T-helper 1 cell (primary cell): ENCODE data around the gene IP6K3.

Experiments
- DNase-seq, 5 donors: peaks; one replicate each; pipeline ENCODE4 v3.0.0-alpha.2; 2012 to 2020
- total RNA-seq, 4 donors: gene quantifications; one replicate each; lab custom pipeline; 2026; lab: John Stamatoyannopoulos, UW

IP6K3 gene, protein sequence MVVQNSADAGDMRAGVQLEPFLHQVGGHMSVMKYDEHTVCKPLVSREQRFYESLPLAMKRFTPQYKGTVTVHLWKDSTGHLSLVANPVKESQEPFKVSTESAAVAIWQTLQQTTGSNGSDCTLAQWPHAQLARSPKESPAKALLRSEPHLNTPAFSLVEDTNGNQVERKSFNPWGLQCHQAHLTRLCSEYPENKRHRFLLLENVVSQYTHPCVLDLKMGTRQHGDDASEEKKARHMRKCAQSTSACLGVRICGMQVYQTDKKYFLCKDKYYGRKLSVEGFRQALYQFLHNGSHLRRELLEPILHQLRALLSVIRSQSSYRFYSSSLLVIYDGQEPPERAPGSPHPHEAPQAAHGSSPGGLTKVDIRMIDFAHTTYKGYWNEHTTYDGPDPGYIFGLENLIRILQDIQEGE
- 0 reads per million in 4 donors for total RNA-seq

DNA sequence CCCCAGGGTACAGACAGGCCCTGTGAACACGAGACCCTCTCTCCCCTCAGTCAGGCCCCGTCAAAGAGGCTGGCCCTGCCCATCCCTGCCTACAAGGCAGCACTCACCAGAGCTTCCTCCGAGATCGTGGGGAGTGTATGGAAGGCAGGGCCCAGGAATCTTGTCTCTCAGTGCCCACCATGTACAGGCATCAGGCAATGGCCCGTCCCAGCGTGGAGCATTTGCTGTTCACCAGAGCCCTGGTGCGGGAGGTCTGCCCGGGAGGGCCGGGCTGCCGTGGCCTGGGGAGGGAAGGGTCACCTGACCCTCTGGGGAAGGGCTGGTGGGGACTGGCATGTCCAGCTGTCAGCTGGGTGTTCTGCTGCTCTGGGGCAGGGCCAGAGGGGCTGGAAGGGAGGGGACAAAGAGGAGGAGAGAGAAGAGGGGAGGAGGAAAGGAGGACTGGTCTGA lies at the start of gene IP6K3:
TSS of gene IP6K3 (minus strand) at position 255 of the 450 bp plus-strand sequence. CDS start 11,429 bp downstream, outside the sequence.
- no peak for DNase-seq

DNA sequence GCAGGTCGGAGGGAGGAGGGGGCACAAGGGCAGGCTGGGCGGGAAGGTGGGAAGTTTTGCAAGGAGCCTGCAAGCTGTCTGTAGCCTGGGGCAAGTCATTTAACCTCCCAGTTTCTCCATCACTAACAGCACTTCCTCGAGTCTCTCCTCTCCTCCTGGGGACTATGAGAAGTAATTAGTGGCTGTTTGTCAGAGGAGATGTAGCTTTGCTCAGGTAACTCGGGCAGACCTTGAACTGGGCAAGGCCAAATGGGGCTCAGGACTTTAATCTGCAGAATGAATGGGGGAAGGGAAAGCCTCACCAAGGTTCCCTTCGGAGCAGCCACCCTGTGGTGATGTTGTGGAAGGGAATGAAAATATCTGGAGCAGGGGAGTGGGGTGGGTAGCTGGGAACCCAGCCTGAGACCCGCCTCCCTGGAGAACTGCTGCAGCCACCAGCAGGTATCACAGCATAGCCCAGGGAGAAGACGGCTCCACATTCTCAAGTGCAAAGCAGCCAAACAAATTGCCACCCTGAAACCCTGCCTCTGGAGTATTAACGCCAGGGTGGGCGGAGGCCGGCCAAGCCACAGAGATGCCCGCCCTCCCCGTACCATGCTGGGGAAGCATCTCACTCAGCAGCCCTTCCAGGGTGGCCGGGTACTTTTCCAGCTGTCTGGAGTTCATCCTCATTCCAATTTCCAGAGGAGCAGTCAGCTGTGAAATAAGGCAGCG lies 48.4 kb upstream of the IP6K3 start:
- DNase-seq, result no peak

DNA sequence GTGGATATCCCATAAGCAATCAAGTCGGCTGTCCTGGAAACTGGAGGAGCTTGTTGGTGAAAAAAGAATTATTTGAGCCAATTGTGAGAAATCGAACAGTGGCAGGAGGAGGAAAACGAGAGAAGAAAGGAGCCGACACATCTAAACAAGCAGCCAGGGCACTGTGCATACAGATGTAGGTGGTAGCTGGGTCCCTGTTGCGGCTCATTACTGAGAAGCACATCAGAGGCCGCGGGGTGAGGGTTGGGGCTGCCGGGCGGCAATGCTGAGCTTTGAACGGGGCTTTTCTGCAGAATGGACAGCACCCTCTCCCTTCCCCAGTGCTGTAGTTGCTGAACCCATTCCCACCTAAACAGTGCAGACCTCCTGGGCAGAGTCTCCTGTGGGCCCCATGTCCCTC lies 46.3 kb upstream of the IP6K3 start:
- no peak for DNase-seq

DNA sequence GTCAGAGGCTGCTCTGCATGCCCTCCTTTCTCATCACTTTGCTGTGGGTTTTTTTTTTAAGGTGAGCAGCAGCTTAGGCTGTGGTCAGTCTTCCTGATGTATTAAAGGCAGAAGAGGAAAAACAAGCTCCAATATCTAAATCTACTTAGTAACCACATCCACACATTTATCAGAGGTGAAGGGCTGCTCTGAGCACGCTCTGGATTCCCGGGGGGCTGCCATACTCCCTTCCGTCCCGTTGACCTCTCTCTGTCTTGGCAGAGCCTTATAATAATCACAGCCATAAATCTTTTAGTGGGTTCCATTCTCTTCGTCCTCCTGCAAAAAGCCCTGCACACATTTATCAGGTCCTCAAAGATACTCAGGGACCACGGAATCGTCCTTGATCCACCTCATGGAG lies 44.9 kb upstream of the IP6K3 start:
- no peak for DNase-seq

DNA sequence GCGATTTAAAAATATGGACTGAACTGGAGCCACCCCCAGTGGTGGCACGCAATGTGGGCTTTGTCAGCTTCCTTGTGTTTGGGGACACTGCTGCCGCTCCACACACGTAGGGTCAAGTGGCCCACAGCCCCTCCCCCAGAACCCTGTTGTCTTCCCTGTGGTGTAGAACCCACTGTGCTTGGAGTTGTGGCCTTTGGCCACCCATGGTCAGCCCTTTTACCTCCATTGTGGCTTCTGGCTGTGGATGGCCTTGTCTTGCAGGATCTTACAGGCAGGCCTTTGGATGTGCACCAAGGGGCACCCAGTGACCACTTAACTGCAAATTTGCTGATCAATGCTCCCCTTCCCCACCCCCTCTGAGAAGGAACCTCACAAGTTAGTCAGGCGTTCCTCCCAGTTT lies 44.2 kb upstream of the IP6K3 start:
- DNase-seq, result no peak

DNA sequence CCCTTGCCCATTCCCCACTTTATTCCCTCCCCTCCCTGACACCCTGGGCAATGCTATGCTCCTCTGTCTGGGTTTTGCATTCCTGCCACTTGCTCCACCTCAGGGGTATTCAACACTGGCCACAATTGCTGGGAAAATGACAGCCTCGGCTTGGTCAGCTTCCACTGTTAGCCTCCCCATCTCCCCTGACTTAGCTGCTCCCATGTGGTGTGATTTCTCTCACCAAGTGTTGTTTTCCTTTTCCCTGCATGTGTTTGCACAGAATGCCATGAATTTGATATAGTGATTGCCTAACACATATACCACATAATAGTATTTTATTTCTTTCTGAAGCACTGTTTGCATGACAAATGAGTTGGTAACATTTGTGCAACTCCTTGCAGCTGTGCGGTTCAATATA lies 43.7 kb upstream of the IP6K3 start:
- no peak for DNase-seq

DNA sequence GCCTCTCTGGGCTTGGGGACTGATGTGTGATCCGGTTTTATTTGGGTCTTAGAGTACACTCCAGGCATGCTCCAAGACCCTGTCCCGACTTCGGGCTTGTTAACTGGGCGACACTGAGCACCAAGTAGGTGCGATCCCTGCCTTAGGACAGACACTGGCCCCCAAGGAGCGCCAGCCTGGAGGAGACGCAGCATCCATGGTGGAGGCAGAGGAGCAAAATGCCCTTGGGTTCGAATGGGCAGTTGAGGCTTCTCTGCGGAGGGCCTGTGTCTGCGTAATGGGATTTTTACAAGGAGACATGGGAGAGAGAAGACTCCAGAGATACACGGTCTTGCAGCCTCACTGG lies 42.8 kb upstream of the IP6K3 start:
- DNase-seq, result no peak

DNA sequence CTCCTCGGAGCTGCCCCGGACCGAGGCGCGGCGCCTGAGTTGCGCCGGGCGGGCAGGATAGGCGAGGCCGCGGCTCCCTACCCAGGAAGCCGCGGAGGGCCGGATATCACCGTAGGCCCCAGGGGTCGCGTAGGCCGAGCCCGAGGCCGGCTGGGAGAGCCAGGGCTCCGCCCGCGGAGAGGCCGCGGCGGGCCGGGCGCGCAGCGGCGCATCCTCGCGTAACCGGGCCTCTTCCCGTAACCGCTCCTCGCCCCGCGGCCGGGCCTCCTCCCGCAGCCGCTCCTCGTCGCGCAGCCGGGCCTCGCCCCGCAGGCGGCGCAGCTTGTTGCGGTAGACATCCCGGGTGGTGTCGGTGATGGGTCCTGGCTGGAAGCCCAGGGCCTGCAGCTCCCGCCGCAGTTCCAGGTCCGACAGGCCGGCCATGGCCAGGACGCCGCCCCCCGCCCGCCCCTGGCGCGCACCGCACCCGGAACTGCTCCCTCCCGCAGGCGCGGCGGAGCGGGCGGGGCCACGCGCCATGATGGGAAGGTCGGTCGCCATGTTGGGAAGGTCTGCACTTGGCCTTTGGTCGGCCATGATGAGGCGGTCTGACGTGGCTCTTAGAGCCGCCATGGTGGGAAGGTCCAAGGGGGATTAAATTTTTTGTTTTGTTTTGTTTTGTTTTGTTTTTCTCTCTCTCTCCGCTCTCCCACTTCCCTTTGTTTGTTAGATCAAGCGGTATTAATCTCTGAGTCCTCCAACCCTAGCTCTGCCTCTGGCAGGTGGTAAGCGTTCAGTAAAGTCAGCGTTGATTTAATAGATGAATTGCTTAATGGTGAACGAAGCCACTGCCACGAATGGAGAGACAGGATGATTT lies 42.2 kb upstream of the IP6K3 start, which contains the start of gene LEMD2:
TSS of gene LEMD2 (minus strand) at position 437 of the 856 bp plus-strand sequence. CDS start at position 423, 14 bp downstream.
- DNase-seq, result peak; percentile 77 to 93 (median 85)

DNA sequence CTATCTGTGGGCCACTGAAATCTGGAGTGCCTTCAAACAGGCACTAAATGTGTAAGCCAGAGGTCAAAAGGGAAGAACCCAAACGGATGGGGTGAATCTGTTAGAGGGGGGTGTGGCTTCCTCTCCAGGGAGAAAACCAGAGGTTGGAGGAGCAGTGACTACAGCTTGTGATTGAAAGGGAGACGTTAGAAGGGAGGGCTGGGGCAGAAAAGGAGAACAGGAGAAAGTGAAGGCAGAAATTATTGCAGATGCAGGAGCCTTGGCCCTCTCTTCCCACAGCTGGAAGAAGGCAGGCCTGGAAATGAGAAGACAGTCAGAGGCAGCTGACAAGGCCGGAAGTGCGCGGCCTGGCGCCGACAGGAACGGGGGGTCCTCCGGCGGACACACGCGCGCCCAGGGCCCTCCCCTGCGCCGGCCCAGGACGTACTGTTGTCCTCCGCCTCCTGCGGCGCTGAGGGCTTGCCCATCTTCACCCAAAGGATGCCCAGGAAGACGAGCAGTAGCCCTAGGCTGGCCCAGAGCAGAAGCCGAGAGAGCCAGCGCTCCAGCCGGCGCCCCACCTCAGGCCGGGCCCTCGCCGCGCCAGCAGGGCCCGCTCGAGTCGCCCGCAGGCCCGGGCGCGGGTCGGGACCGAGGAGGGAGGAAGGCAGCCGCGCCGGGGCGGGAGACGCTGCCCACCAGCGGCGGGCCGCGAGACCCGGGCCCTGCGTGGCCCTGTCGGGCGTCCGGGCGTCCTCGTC lies 41.4 kb upstream of the IP6K3 start:
- peak; percentile 28 to 74 (median 38) for DNase-seq

DNA sequence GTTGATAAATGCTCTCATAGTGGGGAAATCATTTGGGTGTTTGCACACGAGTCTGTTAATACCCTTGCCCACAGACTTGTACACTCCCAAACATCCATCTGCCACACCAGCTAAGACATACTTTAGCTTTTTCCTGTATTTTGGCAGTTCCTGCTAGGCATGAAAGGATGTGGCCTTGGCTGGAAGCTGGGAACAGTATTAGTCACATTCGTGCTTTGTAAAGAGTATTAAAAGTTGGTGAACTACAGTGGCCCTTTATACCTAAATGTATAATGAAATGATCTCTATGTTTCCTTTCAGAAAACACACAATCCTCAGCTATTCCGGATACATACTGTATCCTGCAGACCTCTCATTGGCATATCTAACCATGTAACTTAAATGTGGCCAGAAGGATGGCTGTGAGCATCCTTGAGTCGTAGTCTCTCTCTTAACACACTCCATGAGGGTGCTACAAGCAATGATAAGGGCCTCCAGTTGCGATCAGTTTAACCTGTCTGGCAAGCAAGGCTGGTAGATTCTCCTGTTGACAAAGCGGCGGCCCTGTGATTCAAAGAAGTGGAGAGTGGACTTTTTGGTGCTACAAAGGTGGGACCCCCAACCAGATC lies 40.7 kb upstream of the IP6K3 start:
- DNase-seq, result no peak

DNA sequence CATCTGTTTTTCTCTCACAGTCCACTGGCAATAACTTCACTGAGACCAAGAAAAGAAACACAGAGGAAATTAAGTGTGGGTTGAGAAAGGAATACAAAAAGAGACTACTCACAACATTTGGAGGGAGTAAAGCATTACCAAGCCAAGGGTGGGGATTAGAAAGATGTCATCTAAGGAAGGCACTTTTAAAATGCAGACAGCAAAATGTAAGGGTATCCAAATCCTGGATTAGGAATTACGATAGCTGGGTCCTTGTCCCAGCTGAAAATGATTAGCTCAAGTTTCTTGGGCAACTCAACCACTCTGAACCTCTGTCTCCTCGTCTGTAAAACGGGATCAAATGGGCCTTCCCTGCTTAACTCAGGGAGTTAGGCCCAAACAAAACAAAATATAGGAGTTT lies 40.0 kb upstream of the IP6K3 start:
- no peak for DNase-seq

DNA sequence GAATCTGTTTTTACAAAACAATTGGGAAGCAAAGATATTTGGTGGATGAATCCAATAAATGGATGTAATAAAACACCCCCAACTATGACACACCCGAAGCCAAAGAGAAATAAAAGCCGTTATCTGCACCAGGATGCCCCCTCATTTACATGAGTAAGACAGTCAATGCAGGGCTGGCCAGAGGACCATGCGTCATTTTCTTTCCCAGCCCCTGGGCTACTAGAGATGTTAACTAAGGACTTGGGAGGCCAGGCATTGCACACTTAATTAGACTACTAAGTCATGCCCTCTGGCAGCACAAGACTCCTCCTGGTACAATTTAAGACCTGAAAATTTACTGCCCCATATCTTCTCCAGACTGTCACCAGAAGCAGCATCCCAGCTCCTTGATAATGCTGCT lies 39.1 kb upstream of the IP6K3 start:
- no peak for DNase-seq

DNA sequence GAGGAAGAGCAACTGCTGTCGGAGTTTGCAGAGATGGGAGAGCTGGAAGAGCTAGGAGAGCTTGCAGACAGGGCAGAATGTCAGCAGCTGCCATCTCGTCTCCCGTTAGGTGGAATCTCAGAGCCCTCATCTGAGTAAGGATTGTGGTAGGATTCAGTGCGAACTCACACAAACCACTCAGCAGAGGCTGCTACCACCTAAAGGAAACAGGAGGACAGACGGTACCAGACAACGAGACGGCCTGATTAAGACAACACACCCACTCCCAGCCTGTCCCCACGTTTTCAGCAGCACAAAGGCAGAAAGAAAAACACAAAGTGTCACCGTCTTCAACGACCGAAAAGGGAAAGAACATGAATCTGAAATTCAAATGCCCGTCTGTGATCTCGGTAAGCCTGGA lies 38.1 kb upstream of the IP6K3 start:
- DNase-seq, result no peak

DNA sequence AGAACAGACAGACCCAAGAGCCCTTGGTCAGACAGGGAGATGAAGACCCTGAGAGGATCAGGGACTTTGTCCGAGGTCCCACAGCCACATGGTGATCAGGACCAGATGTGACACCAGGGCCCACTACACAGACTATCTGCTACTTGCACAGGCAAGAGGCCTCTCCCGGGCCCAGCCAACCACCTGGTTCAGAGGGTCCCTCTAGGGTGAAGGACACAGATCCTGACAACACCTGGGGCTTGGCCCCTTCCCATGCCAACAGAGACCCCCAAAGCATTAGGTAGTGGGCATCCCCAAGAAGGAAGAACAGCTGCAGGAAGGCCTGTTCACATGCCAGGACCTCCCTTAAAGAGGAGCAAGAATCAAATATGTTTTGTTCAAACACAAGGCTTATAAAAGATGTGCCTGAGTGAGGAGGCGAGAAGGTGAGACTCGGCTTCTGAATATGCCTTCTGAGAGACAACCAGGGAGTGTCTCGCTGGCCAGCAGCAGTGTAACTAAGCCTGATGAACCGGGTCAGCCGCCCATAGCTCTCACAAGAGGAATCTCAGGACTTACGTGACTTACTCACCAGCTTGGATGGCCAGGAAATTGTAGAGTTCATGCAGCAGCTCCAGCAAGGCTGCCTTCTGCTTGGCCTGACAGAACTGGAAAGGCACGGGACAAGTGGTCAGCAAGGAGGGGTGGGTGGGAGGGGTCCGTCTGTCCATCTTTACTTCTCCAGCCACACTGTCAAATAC lies 37.2 kb upstream of the IP6K3 start:
- DNase-seq, result no peak

DNA sequence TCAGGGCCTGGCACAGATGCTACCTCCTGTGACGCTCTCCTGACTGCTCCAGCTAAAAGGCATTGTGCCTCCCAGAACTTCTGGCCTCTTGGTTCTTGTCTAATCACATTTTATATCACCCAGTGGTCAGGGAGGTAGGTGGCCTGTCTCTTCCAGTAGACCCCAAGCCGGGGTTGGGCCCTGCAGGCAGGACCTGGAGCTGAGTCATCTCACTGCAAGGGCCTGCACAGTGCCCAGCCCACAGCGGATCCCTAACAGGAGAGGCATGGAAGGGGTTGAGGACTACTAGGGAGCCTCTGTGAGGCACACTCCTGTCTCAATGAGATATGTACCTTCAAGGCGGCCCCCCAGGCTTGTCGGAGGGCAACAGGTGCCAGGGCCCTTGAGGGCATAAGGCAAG lies 35.9 kb upstream of the IP6K3 start:
- no peak for DNase-seq

DNA sequence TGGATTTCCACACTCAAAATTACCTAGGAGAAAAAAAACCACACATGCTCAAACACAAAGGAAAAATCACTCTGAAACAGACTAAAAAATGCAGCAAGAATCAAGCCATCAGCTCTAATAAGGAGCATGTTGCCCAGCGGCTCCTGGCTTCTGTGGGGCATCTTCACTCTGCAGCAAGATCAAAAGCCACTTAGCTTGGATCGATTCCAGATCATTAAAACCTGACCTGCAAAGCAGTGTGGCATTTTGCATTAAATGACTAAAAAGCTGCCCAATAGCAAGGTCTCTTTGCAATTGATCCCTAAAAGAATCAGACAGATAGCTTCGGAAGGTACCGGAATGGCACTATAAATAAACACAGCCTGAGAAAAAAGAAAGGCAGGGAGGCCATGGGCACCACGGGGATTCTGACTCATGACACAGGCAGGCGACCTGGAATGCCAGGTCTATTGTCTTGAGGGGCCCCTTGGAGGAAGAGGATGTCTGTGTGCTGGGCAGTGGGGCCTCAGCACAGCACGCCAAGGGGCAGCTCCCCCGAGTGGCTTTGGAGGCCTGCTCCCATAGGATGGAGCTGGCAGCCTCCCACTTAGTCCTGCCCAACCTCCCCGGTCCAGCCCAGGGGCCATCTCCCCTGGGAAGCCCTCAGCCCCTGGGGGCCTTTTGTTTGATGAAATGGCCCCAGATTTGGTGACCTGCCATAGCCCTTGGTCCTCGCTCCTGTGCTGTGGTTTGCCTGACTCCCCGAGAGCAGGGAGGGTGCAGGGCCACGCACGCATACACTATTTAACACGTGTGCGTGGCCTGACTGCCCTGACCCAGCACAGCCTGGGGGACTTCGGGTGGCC lies 34.6 kb upstream of the IP6K3 start:
- DNase-seq, result no peak

DNA sequence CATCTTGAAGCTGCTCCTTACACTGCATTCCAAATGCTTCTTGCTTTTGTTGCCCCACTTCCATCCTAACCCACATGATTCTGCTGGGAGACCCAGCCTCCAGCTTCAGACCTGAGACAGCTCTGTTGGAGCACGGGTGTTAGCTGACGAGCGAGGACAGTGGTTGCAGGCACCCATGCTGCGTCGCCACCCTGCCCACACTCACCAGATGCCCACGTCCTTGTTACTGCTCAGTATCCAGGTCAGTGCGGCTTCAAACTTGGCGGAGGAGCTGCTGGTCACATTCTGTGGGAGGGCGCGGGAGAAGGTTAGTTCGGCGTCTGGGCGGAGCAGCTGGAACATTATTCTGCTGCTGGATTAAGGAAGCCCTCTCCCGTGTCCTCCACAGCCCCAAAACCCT lies 33.2 kb upstream of the IP6K3 start:
- no peak for DNase-seq

DNA sequence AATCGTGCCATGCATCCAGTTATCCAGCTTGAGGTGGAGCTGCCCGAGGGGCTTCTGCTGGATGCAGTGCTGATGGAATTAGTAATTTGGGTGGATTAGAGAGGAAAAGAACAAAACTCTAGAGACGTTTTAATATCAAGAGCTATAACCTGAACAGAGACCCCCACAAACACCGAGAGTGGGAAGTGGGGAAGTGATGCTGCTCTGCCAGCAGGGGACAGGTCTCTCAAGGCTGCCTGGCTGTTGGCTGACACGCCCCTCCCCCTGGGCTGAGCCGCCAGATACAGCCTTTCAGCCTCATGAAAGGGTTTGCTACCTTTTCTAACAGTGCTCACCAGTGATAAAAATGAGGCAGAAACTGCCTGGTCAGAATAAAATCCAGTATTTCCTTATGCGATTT lies 32.6 kb upstream of the IP6K3 start:
- DNase-seq, result no peak

DNA sequence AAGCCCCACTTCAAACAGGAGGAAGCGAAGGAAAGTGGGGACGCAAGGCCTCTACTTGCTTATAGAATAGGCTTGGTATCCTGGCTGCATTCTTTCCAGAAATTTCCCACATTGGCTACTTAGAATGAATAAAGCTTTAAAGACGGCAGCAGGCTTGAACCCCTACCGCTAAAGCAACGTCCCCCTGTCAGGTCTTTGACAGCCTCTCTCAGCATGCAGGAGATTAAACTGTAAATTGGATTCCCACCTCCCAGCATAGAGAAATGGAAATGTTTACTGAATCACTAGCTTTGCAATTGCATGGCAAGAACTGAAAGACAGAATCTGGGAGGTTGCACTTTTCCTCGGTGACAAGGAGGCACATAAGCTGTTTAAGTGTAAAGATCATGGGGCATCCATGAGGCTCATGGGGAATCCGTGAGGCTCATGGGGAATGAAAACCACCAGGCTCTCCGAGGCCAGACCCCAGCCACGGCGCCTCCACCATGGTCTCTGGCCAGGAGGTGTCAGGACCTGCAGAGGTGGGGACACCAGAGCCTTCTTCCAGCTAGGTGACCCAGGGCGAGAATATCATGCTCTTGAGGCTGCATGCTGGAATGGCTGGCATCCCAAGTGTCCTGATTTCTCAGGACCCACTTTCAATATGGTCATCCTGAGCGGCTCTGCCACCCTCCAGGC lies 31.9 kb upstream of the IP6K3 start:
- no peak for DNase-seq
